OCI-LY3 (cell line): ENCODE data around the gene KDM3A.

Experiments
- CTCF ChIP-seq: fragments of 200-600, 300-600 bp; sonication (generic); IDR thresholded peaks from 2 replicates; pipeline ENCODE4 v1.5.1; 2014; ENCODE audit warnings: antibody characterized with exemption, low read length, low read depth
- EZH2phosphoT487 ChIP-seq: fragments of 200-600 bp; shearing (Covaris generic); IDR thresholded peaks from 2 replicates; pipeline ENCODE4 v1.6.1; 2018; ENCODE audit warnings: antibody characterized with exemption, mixed run types, low read depth

DNA sequence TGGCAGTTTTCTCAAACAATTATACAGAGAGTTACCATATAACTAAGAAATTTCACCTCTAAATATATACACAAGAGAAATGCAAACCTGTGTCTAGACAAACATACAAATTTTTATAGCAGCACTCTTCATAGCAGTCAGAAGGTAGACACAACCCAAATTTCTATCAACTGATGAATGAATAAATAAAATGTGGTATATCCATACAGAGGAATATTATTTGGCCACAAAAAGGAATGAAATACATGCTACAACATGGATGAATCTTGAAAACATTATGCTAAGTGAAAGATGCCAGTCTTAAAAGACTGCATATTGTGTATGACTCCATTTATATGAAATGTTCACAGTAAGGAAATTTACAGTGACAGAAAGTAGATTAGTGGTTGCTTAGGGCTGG, 30.6 kb upstream of the KDM3A start:
- TF ChIP-seq CTCF (no peak), EZH2phosphoT487 (no peak)
